HCT116 (cell line): ENCODE results near the gene MRPL11. TPM values are rescaled to one million over a fixed set of nuclear protein-coding genes. Genes with fewer than 3 reads are reported as not detected.

ENCODE experiments used
- ATAC-seq: fragments of 200-7000 bp; cut with Tn5 transposase; 2 replicates; pipeline ENCODE4 v1.9.1; 2020; ENCODE audit warnings: mild to moderate bottlenecking, moderate library complexity
- BruUV-seq: library from RNA; stranded (reverse); fragments of 400-500 nt; replicated peaks from 2 replicates; lab custom pipeline; 2021; lab: Mats Ljungman, UMichigan
- CTCF ChIA-PET: fragments of 300-600 bp; sonication (Branson Sonifier 250); formaldehyde crosslinking; loops from one replicate; lab custom pipeline; 2021; ENCODE audit warnings: antibody characterized with exemption; lab: Charles Lee
- POLR2A ChIA-PET: fragments of 300-600, 350-600 bp; sonication (Branson Sonifier 250); formaldehyde crosslinking; loops from one replicate; lab custom pipeline; 2021; ENCODE audit warnings: antibody characterized with exemption; lab: Charles Lee
- RAD21 ChIA-PET, 2 experiments: fragments of 300-600 bp; sonication (Branson Sonifier 250); formaldehyde crosslinking; loops; one replicate each; lab custom pipeline; 2023; ENCODE audit warnings: low total read pairs in 2 of 2; ENCODE audit not compliant: uncharacterized antibody in 2 of 2, unreplicated experiment in 2 of 2, low non-redundant PET in 1 of 2; lab: Charles Lee
- DNase-seq: peaks from one replicate; pipeline ENCODE4 v3.0.0-alpha.2; 2010; ENCODE audit warnings: low read depth, low spot score
- H2AFZ ChIP-seq: fragments of 200-600 bp; shearing (Covaris generic), sonication (generic); 2 replicates; pipeline ENCODE4 v1.6.1; 2017; ENCODE audit warnings: low read depth, mixed run types, mixed read lengths, antibody characterized with exemption, low read length; ENCODE audit not compliant: poor library complexity, severe bottlenecking
- H3K27ac ChIP-seq: 2 replicates; pipeline ENCODE4 v1.5.1; 2012; ENCODE audit warnings: low read depth, low read length
- H3K27me3 ChIP-seq: fragments of 200-600 bp; sonication (generic); 2 replicates; pipeline ENCODE4 v1.6.1; 2016; ENCODE audit warnings: mixed run types, low read length, mixed read lengths; ENCODE audit not compliant: insufficient read depth
- H3K36me3 ChIP-seq, 2 experiments: fragments of 200-500 bp in 1 of 2; fragments of 200-600 bp in 1 of 2; sonication (Bioruptor generic) in 1 of 2; sonication (generic) in 1 of 2; 2 replicates each; pipeline versions ENCODE4 v1.5.1 to v1.6.1; 2014 to 2016; ENCODE audit warnings: low read length in 2 of 2, inconsistent platforms in 1 of 2, mixed read lengths in 1 of 2, mixed run types in 1 of 2; ENCODE audit not compliant: insufficient read depth in 2 of 2, control insufficient read depth in 1 of 2
- H3K4me1 ChIP-seq, 2 experiments: fragments of 200-600 bp in 1 of 2; sonication (generic) in 1 of 2; 2 replicates each; pipeline versions ENCODE4 v1.5.1 to v1.6.1; 2012 to 2017; ENCODE audit warnings: low read length in 2 of 2, inconsistent platforms in 1 of 2, mild to moderate bottlenecking in 1 of 2, mixed read lengths in 1 of 2, mixed run types in 1 of 2, moderate library complexity in 1 of 2; ENCODE audit not compliant: insufficient read depth in 2 of 2, control insufficient read depth in 1 of 2
- H3K4me2 ChIP-seq: fragments of 200-600 bp; sonication (generic); 2 replicates; pipeline ENCODE4 v1.6.1; 2017; ENCODE audit warnings: mixed run types, low read length, mixed read lengths
- H3K4me3 ChIP-seq, 2 experiments: fragments of 200-600 bp in 1 of 2; sonication (generic) in 1 of 2; replicated peaks in 1 of 2; 2 replicates each; pipeline ENCODE4 v1.5.1; 2011 to 2016; ENCODE audit warnings: low read length in 2 of 2, control low read depth in 1 of 2, low read depth in 1 of 2, mild to moderate bottlenecking in 1 of 2, mixed read lengths in 1 of 2, mixed run types in 1 of 2
- H3K79me2 ChIP-seq: fragments of 200-600 bp; sonication (generic); 2 replicates; pipeline ENCODE4 v1.6.1; 2017; ENCODE audit warnings: mild to moderate bottlenecking, mixed run types, low read length, moderate library complexity, mixed read lengths; ENCODE audit not compliant: insufficient read depth
- H3K9ac ChIP-seq: fragments of 200-600 bp; sonication (generic); 2 replicates; pipeline ENCODE4 v1.6.1; 2016; ENCODE audit warnings: low read length, mixed read lengths
- H3K9me2 ChIP-seq: fragments of 200-600 bp; sonication (generic), shearing (Covaris generic); 2 replicates; pipeline ENCODE4 v1.6.1; 2017; ENCODE audit warnings: mixed run types, mild to moderate bottlenecking, moderate library complexity; ENCODE audit not compliant: insufficient read depth
- H3K9me3 ChIP-seq, 2 experiments: fragments of 200-500 bp in 1 of 2; fragments of 200-600 bp in 1 of 2; sonication (Bioruptor generic) in 1 of 2; sonication (generic) in 1 of 2; 2 replicates each; pipeline ENCODE4 v1.6.1; 2014 to 2017; ENCODE audit warnings: low read length in 2 of 2, mixed read lengths in 2 of 2, inconsistent platforms in 1 of 2, low read depth in 1 of 2, mild to moderate bottlenecking in 1 of 2, mixed run types in 1 of 2, moderate library complexity in 1 of 2; ENCODE audit not compliant: control insufficient read depth in 1 of 2, insufficient read depth in 1 of 2
- H4K20me1 ChIP-seq: fragments of 200-600 bp; sonication (generic), shearing (Covaris generic); 2 replicates; pipeline ENCODE4 v1.6.1; 2017; ENCODE audit warnings: mixed run types, mild to moderate bottlenecking, moderate library complexity; ENCODE audit not compliant: insufficient read depth
- CBX3 ChIP-seq: IDR thresholded peaks from 2 replicates; pipeline ENCODE4 v1.6.1; 2012; ENCODE audit warnings: low read depth
- CEBPB ChIP-seq: IDR thresholded peaks from 2 replicates; pipeline ENCODE4 v1.6.1; 2012; ENCODE audit warnings: low read depth
- EGR1 ChIP-seq: IDR thresholded peaks from 2 replicates; pipeline ENCODE4 v1.6.1; 2012; ENCODE audit warnings: low read depth
- ELF1 ChIP-seq: IDR thresholded peaks from 2 replicates; pipeline ENCODE4 v1.6.1; 2012; ENCODE audit warnings: low read depth, borderline replicate concordance
- EZH2 ChIP-seq: fragments of 200-600 bp; sonication (generic); IDR thresholded peaks from 2 replicates; pipeline ENCODE4 v1.6.1; 2017; ENCODE audit warnings: antibody characterized with exemption, mixed run types
- FOSL1 ChIP-seq: IDR thresholded peaks from 2 replicates; pipeline ENCODE4 v1.6.1; 2012; ENCODE audit warnings: low read depth
- JUND ChIP-seq: IDR thresholded peaks from 2 replicates; pipeline ENCODE4 v1.6.1; 2012
- MAX ChIP-seq: IDR thresholded peaks from 2 replicates; pipeline ENCODE4 v1.6.1; 2012
- POLR2A ChIP-seq: IDR thresholded peaks from 2 replicates; pipeline ENCODE4 v1.7.0; 2011; ENCODE audit warnings: borderline replicate concordance; ENCODE audit not compliant: insufficient read depth, insufficient read length; ENCODE audit errors: extremely low read depth
- POLR2AphosphoS5 ChIP-seq: IDR thresholded peaks from 2 replicates; pipeline ENCODE4 v1.6.1; 2011; ENCODE audit warnings: mild to moderate bottlenecking, low read depth, low read length, moderate library complexity
- SRF ChIP-seq: IDR thresholded peaks from 2 replicates; pipeline ENCODE4 v1.6.1; 2012; ENCODE audit warnings: low read depth
- YY1 ChIP-seq: IDR thresholded peaks from 2 replicates; pipeline ENCODE4 v1.6.1; 2011; ENCODE audit warnings: low read length, low read depth, moderate library complexity, mild to moderate bottlenecking; ENCODE audit not compliant: insufficient replicate concordance; ENCODE audit errors: extremely low read depth
- ZBTB33 ChIP-seq: IDR thresholded peaks from 2 replicates; pipeline ENCODE4 v1.6.1; 2011; ENCODE audit warnings: mild to moderate bottlenecking, low read length, moderate library complexity; ENCODE audit not compliant: insufficient replicate concordance; ENCODE audit errors: extremely low read depth
- ZFX ChIP-seq: fragments of 450-650 bp; IDR thresholded peaks from 2 replicates; pipeline ENCODE4 v1.6.1; 2017
- ZNF274 ChIP-seq: fragments of 200-500 bp; sonication (Bioruptor generic); IDR thresholded peaks from 2 replicates; pipeline ENCODE4 v1.6.1; 2014; ENCODE audit warnings: mild to moderate bottlenecking, low read depth, low read length, inconsistent platforms
- intact Hi-C: fragments of 100-400 bp; cut with micrococcal nuclease; formaldehyde crosslinking; loops from 2 replicates; pipeline ENCODE4 v1.10.0; 2022
- total RNA-seq: library from RNA; stranded (reverse); gene quantifications from one replicate; pipeline ENCODE4 v1.2.1, GENCODE V29; 2021; ENCODE audit not compliant: unreplicated experiment

Gene MRPL11
- total RNA-seq, 1 experiment from 2014 or later, result 126 TPM

DNA sequence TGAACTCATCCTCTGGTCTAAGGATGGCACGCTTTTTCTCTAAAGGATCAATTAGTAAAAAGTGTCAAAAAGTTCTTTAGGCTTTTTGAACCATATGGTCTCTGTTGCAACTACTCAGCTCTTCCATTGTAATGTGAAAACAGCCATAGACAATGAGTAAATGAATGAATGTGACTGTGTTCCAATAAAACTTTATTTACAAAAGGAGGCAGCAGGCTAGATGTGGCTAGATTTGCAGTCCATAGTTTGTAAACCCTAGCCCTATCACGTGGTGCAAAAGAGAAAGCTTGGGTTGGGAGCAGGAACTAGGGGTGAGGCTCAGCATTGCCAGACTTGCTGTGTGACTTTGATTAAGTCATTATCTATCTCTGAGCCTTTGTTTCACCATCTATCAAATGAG lies 23.2 kb downstream of the MRPL11 start:
- no peak overlapping the region for H2AFZ ChIP-seq
- no peaks in the 10 kb centered on the region for H3K9me2 ChIP-seq
- no TSS peak for BruUV-seq
- ChIA-PET RAD21 (no interaction called here), CTCF (interaction anchor here (0.7 kb wide), 1 partner anchor 27 kb away, joined by 4 read pairs; no protein-coding TSS in a partner anchor), POLR2A (no interaction called here)
- H3K4me1 ChIP-seq, result peaks cover 12 to 17% of the 10 kb centered on the region in 2 experiments
- DNase-seq (no peak), ATAC-seq (no peak)
- no peak for TF ChIP-seq EGR1
- no peak for TF ChIP-seq EZH2
- no peak for TF ChIP-seq YY1
- no peak for TF ChIP-seq CBX3
- no peak for TF ChIP-seq CEBPB
- peaks cover 43% of the 10 kb centered on the region for H3K27me3 ChIP-seq
- no peaks in the 10 kb centered on the region for H4K20me1 ChIP-seq
- no peak overlapping the region for H3K4me3 ChIP-seq
- no peak overlapping the region for H3K27ac ChIP-seq
- no peak overlapping the region for H3K4me2 ChIP-seq
- intact Hi-C loops, result no loop called here
- H3K36me3 ChIP-seq, result no peaks in the 10 kb centered on the region
- H3K79me2 ChIP-seq, result no peaks in the 10 kb centered on the region
- H3K9me3 ChIP-seq, result no peaks in the 10 kb centered on the region
- H3K9ac ChIP-seq, result no peak overlapping the region

- no peaks in the 10 kb centered on the region for H3K79me2 ChIP-seq
- ChIA-PET RAD21 (interaction anchor here in 1 of 2 experiments (0.8 kb wide), 1 partner anchor 24 kb away, joined by 3 read pairs; the partner anchor contains the start of gene MRPL11), POLR2A (no interaction called here), CTCF (interaction anchor here (0.7 kb wide), 1 partner anchor 31 kb away, joined by 3 read pairs; no protein-coding TSS in a partner anchor)
- no peaks in the 10 kb centered on the region for H3K9me2 ChIP-seq
- peaks cover 12 to 17% of the 10 kb centered on the region in 2 experiments for H3K4me1 ChIP-seq
- BruUV-seq, result no TSS peak
- H3K36me3 ChIP-seq, result no peaks in the 10 kb centered on the region
- H4K20me1 ChIP-seq, result no peaks in the 10 kb centered on the region
- no peaks in the 10 kb centered on the region for H3K9me3 ChIP-seq
- no peak overlapping the region for H2AFZ ChIP-seq
- H3K4me3 ChIP-seq, result no peak overlapping the region
- intact Hi-C loops, result no loop called here
- H3K27me3 ChIP-seq, result peaks cover 43% of the 10 kb centered on the region
- DNase-seq (no peak), ATAC-seq (no peak)
- no peak overlapping the region for H3K9ac ChIP-seq
- H3K27ac ChIP-seq, result no peak overlapping the region
- no peak overlapping the region for H3K4me2 ChIP-seq
- TF ChIP-seq POLR2AphosphoS5, result no peak
- TF ChIP-seq YY1, result no peak
- TF ChIP-seq ZFX, result no peak
- no peak for TF ChIP-seq FOSL1
- TF ChIP-seq ELF1, result no peak
- no peak for TF ChIP-seq SRF
- no peak for TF ChIP-seq ZBTB33
- no peak for TF ChIP-seq POLR2A
- no peak for TF ChIP-seq ZNF274
- no peak for TF ChIP-seq CEBPB
- no peak for TF ChIP-seq CBX3
- TF ChIP-seq JUND, result no peak
- TF ChIP-seq MAX, result no peak
These were observed 24.3 kb downstream of the MRPL11 start for GRCh38 chr11:66414120-66414934.
